Middle frontal gyrus (tissue), 1 donor: Measurements from ENCODE around the gene BST1.
"Not testable (repeated sequence)": the region's sequence is repeated elsewhere in the genome, so short reads cannot be mapped to it uniquely, and the experiment has no call there.

Experiments
- DNase-seq: peaks from one replicate; pipeline ENCODE4 v3.0.0-alpha.2; 2015; ENCODE audit warnings: low spot score; ENCODE audit errors: extremely low spot score

BST1 gene

DNA sequence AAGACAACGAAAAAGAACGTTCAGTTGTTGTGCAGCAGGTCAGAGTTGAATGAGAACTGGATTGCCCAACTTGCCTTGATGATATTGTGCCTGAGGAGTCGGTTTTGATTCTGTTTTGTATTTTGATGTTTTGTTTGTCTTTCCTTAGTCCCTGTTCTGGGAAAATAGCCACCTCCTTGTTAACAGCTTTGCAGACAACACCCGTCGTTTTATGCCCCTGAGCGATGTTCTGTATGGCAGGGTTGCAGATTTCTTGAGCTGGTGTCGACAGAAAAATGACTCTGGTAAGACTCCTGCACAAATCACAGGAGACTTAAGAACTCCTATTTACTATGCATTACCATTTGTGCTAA lies 4.5 kb downstream of the BST1 start:
- DNase-seq: no peak

DNA sequence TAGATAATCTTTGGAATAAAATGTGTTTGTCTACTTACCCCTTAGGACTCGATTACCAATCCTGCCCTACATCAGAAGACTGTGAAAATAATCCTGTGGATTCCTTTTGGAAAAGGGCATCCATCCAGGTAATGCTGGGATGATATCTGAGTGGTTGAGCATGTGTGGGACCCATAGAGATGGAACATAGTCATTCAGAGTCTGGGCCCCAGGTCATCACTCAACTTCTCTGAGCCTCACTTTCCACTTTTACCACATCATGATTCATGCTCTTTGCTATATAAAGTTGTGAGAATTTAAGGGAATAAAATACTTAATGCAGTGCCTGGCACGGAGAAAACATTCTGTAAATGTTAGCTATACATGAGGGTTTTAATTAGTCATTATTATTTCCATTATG lies 8.9 kb downstream of the BST1 start:
- DNase-seq: no peak

DNA sequence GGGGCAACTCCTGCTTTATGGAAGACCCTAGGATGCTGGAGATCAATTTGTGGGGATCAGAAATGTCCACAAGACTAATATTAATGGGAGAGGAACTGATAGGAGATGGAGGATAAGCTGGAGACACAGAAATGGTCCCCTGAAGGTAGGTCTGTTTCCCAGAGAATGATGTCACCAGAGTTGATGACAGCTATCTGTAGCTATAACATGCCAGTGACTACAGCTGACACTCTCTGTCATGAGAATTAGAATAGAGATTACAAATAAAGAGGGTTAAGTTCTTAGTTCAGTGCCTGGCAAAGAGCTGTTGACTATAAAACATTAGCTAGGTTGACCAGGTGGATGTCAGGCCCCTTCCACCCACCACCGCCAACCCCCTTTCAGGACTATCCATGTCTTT lies 9.3 kb downstream of the BST1 start:
- no peak for DNase-seq

DNA sequence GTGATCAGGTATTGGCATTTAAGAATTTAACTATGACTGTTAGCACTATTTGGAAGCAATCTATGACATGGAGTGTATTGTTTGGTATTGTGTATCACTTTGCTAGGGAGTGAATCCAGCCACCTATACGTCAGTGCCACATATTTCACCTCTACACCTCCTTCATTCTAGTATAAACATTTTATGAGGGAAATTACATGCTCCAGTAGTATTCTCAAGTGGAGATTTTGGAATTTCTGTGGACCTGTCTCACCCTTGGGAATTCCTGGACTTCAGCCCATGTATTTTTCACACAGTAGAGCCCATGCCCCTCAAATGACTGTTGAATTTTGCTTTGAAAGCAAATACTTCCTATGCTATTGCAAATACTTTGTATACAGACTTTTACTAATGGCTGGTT lies 11.3 kb downstream of the BST1 start:
- DNase-seq: no peak

DNA sequence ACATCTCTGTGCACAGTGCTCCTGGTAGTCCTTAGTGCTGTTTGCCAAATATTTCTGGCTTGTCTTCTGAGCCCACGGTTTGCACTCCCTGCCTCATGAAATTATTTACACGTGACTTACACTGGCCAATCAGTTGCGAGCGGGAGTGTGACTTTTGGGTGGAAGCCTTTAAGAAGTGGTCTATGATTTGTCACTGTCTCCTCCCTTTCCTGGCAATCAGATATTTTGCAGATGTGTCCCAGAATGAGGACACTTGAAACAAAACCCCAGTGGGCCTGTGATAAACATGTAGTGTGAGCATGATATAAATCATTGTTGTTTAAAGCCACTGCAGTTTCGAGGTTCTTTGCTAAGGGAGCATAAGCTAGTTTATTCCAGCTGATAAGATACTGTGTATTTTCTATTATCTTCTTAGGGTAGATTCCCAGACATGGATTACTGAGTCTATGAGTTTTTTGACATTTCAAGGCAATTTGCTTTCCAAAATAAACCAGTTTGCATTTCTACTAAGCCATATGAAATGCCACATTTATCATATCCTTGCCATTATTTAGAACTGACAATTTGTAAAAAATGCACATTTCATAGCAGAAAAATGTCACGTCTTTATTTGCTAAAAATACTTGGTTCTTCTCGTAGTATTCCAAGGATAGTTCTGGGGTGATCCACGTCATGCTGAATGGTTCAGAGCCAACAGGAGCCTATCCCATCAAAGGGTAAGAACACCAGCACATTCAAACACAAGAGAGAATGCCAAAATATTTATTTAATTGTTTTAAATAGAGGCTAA lies 12.0 kb downstream of the BST1 start:
- no peak for DNase-seq

DNA sequence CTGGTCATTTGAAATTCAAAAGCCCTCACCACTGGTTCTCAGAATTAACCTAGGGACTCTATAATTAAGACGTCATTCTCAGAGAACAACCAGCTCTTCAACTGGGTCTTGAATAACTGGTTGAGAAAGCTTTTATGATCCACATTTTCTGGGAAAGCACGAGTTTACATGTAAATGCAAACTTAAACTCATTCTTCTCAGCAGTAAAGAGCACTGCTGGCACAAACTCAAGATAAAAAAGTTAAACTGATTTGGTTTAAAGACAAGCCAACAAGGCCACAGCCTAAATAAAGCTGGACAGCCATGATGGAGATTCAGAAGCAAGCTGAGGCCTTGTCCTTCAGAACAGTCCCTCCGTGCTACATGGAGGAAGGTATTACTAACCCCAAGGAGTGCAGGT lies 13.2 kb downstream of the BST1 start:
- no peak for DNase-seq

DNA sequence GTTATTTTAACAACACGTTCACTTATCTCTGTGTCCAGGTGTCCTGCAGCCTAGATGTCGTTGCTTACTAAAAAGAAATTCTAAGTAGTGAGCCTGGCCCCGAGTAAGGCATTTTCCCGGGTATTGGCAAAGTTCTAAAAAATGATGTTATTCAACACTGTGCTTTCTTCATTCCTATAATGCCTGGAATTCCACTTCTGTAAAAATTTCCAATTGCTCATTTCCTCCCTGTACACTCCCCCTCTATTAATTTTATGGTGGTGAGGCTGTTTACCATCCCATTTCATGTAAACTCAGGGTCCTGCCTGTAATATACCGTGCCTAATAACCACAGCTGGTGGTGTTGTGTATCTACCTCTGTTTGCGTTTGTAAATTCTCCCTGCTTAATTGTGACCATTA lies 14.2 kb downstream of the BST1 start:
- no peak for DNase-seq

DNA sequence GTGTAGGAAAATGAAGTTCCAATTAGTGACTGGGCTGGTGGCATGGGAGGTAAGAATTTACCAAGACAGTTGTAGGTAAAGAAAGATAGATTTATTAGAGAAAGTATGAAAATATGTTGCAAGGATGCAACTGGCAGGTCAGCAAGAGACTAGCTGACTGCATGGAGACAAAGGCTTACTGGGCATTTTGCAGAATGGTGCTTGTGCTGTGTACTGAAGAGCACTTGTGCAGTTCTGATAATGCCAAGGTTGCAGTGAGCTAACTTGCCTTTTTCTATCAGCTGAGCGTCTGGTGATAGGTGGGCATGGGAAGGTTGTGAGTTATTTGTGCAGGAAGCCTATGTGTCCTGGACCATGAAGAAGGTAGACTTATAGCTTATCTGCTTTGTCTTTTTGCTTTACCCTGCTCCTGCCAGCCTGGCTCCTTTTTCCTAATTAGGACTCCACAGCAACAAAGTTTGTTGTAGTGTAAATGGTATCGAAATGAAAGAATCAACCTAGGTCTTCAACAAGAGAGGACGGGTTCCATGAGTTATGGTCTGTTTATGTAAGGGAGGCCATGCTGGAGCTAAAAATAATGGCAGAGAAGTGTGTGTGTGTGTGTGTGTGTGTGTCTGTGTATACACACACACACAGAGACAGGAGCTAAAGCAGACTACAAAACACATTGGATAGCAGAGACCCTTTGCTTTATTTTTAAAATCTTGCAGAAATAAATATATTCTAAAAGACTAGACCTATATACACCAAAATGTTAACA lies 15.0 kb downstream of the BST1 start:
- no peak for DNase-seq

DNA sequence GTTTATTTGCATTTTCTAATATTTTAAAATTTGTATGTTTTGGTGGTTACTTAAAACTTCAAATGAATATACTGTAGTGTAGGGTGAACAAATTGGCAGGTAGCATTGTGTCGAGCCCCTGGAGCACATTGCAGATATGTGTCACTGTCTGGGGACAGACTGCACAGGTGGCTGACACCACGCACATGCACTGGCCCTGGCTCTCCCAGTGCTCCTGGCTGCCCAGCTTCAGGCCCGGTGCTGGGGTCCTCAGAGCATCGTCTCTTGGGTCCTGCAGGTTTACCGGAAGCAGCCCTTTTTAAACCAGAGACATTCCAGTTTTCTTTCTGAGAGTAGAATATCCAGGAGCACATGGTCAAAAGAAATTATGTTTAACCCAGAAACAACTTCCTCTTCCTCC lies 15.6 kb downstream of the BST1 start:
- no peak for DNase-seq

DNA sequence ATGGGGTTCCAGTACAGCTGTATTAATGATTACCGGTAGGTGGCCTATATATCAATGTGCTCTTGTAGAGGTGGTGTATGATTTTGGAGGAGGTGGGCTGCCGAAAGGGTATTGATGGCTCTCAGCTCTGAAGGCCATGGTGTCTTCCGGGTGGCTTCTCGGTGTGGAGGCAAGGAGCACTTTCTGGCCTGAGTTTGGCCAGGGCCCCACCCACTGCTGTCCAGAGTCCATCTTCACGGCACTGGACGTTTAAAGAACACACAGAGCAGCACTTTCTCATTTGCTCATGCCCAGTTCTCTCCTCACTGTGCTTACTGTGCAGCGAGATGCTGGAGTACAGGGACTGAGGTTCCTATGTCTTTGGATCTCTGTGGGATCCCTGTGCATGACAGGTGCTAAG lies 16.1 kb downstream of the BST1 start:
- no peak for DNase-seq

DNA sequence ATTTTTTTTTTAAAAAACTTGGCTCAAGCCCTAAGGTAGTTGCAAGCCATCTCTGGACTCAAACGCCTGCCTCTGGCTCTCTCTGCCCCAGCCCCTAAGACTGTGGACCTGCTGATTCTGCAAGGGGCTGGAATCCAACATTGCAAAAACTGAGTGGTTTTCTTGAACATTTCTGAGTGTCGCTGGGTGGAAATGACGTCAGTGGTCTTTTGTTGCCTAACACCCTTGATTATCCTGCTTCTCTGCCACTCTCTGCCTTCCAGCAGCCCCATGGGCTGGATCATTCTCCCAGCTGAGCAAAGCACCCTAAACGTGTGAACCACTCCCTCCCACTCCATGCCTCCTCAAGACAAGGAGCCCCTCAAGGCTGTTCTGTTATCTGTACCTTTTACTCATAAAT lies 16.6 kb downstream of the BST1 start:
- DNase-seq: no peak

DNA sequence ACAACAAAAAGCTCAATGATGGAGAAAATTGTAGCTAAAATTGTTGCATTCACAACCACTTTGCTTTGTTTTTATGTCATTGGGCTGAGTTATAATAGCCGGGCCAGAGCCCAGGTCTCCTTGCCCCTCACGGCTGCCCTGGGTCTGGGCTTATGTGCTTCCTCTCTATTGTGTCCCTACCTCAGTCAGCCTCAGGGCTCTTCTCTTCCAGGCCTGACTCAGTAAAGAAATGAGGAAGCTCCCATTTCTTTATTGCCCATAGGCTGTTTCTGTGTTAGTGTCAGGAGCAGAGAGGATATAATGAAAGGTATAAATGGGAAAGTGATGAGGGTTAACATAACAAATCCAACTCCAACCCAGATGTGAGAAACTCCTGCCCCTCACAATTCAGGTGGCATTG lies 18.0 kb downstream of the BST1 start:
- no peak for DNase-seq

DNA sequence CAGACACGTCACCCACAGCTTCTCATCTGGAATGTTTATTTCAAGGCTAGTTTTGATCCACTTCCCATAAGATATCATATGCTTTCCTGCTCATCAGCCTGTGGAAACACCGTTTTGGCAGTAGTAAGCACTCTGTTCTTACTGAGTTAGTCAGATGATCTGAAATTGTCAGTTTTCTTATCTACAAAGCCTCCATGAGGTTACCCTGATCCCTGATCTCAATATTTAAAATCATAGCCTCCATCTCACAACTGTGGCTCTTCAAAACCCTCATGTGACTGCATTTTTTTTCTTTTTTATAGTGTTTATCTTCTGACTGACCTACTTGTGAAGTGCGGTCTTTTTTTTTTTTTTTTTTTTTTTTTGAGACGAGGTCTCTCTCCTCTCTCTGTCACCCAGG lies 22.7 kb downstream of the BST1 start:
- DNase-seq: no peak

DNA sequence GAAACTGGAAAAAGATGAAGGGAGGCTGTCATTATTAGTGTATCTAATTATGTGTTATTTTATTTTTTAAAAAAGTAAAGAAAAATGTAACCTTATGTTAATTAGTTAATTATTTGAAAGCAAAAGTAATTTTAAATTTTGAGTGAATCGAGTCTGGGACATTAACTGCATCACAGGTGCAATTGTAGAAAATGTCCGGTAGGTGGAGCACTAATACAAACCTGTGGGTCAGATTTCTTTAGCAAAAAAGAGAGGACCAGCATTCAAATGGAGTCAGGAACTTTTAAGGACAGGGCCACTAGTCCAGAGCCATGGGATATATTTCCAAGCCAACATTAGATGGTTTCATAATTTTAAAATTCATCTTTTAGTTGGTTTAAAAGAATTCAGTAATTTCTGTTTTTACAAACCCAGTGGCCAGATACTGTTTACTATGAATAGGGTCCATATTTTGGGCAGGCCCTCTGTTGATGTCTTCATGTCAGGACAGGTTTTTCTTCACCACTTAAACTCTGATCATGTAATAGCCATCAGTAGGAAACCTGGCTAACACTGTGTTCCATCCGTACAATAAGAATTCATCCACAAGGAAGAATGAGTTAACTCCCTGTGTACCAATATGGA lies 27.2 kb downstream of the BST1 start:
- peak; percentile 19 for DNase-seq

DNA sequence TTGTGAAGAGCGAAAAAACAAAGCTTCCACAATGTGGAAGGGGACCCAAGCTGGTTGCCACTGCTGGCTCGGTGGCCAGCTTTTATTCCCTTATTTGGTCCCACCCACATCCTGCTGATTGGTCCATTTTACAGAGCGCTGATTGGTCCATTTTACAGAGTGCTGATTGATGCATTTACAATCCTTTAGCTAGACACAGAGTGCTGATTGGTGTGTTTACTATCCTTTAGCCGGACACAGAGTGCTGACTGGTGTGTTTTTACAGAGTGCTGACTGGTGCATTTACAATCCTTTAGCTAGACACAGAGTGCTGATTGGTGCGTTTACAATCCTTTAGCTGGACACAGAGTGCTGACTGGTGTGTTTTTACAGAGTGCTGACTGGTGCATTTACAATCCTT lies 30.2 kb downstream of the BST1 start:
- not testable (repeated sequence) for DNase-seq

DNA sequence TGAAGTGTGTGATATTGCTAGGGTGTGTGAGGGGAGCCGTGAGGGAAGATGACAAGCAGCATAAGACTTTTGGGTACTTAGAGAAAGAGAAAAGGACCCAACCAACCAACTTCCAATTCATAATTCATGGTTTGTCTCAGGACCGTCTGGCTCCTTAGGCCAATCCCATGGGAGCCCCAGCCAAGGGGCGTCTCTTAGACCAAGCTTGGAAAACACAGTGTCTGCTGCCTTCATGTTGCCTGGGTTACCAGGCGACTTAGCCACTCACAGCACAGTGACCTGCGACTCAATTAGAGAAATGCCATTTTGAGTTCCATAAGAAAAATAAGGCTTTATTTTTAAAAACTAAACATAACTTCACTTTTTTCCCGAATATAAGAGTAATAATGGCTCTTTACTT lies 32.7 kb downstream of the BST1 start:
- no peak for DNase-seq

DNA sequence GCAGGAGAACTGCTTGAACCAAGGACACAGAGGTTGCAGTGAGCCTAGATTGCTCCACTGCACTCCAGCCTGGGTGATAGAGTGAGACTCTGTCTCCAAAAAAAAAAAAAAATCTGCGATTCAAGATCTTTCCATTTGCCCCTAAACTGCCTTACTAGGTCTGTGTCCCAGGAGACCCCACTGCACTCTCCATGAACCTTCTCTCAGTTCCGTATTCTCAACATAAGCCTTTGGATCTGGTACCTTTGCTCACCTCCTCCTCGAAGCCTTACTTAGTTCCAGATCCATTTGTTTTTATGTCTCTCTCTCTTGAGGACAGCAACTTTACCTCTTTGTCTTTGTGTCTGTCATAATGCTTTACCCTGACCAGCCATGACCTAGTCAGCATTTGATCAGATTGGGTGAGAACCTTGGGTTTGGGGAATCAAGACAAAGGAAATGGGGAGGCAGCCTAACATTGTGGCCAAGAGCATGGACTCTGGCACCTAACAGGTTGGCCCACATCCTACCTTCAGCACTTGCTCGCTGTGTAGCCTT lies 33.7 kb downstream of the BST1 start:
- no peak for DNase-seq

DNA sequence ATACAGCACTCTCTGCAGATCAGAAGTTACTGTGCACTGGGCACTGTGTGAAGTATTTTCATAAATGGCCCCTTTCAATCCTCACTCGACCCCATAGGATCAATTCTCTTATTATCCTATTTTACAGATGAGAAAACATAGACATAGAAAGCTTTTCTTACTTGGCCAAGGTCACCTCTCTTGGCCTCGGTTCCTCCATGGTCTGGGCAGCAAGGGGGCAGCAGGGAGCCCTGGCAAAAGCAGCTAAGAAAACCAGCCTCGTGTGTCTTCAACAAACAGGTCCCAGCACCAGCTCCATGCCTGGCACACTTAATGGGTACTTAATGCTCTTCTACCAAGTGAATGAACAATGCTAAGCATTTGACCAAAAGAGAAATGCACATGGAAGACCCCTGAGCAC lies 34.4 kb downstream of the BST1 start:
- DNase-seq: no peak

DNA sequence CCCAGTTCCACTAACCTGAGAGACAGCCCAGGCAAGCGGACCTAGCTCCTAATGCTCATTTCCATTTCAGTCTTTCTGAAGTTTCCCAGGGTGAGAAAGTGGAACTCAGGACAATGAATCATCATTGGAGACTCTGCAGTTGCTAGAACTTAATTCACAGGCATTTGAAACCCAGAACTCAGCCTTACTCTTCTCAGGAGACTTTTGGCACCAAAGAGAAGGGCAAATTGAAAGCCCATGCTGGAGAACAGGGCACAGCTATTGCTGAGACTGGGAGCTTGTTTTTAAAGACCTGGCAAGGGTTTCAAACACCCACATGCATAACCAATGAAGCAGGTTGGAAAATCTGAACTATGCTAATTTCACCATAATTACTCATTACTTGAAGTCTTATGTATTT lies 36.0 kb downstream of the BST1 start:
- no peak for DNase-seq

DNA sequence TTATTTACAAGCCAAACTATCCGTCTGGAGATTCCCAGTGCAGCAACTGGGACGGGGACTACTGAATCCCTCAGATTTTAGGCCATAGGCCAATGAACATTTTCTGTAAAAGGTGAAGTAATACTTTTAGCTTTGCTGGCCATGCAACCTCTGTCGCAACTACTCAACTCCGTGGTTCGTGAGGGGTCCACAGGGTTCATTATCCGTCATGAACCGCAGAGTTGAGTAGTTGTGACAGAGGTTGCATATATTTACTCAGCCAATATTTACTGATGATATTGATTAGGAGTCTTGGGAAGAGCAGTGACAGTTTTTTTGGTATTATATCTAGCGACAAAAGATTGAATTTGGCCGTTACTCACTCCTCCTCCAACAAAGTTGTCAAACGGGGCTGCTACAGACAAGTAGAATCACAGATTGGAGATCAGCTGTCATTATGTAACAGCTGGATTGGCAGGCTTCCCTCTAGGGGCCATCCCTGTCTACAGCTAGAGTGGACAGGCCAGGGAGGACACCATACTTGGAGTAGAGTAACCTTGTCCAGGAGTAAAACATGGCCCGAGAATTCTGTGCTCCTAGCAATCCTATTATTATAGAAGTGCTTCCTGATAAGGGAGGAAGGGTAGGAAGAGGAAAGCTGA lies 38.0 kb downstream of the BST1 start:
- DNase-seq: no peak

DNA sequence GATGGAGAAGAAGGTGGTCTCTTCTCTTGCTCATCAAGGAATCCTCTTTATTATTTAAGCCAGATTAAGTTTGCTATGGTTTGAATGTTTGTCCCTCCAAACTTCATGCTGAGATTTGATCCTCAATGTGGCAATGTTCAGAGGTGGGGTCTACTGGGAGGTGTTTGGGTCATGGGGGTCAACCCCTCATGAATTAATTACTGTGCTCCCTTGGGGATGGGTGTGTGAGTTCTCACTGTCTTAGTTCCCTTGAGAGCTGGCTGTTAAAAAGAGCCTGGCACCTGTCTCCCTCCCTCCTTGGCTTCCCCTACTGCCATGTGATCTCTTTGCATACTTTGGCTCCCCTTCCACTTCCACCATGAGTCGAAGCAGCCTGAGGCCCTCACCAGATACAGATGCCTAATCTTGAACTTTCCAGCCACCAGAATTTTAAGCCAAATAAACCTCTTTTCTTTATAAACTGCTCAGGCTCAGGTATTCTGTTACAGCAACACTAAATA lies 39.3 kb downstream of the BST1 start:
- no peak for DNase-seq

DNA sequence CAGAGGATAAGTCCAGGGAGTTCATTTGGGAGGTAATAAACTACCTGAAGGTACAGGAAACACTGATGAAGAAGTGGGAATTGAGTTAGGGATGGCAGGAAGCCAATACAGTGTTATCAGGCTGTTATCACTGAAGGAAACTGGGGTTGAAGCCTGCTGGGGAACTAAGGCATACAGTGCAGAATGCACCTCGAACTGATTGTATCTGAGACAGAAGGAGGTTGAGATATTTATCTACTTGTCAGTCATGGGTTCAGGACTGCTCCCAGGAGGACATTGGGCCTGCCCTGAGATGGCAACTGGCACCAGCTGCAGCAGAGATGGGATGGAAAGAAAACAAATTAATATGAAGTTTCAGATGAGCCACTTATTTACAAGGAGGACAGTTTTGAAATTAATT lies 39.8 kb downstream of the BST1 start:
- no peak for DNase-seq
